ENCODE data around the gene GALNS. TPM values are rescaled to one million over a fixed set of nuclear protein-coding genes. Genes with fewer than 3 reads are reported as not detected.
A peak's percentile ranks its signal among the peaks of the same experiment; 100 is the strongest.

GALNS gene
- total and polyA plus RNA-seq, 2 of the 13 experiments (the other 11 are each of a cell fraction or from before 2014, with no cell fraction given): 9.2 to 9.8 TPM

DNA sequence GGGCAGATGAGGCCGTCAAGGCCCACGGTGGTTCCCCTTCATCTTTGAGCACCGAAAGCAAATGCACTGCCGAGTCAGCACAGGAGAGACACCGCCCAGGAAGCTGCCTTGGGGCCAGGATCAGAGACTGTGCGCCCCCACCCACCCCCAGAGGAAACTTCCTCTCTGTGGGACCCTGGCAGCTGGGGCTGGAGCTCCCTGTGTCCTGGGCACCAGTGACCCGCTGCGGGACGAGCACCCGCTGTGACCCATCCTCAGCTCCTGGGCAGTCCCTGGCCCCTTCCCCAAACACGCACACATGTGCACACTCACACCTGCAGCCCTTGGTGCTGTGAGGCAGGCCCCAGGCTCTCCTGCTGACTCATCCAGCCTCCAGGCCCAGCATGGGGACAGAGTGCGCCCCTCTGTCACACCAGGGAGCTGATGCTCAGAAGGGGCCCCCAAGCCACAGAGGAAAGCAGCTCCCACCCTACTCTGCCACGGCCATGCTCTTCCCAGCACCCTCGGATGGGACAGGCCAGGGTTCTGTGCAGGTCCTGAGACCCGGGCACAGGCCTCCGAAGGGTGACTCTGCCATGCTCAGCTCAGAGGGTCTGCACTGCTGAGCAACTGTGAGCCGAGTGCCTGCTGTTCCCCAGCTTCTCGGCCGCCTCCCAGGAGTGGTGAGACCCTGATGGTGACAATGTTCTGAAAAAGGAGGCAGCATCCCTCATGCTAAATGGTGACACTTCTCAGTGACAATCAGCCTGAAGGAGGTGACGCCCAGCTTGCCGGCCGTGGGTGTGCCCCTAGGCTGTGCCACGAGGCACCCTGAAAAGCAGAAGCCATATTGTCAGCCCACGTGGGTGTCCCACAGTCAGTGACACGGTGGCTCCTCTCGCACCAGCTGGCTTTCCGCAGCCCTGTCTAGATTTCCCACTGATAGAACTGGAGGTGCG lies 75.3 kb downstream of the GALNS start (continued):
- TF ChIP-seq ELF3 (CRISPR knock-in tag; IDR thresholded peaks at IDR 0.05): no peak
- TF ChIP-seq HNRNPLL (IDR thresholded peaks at IDR 0.05; ENCODE audit: low read depth, low read length, poor library complexity, severe bottlenecking): peak; percentile 14

DNA sequence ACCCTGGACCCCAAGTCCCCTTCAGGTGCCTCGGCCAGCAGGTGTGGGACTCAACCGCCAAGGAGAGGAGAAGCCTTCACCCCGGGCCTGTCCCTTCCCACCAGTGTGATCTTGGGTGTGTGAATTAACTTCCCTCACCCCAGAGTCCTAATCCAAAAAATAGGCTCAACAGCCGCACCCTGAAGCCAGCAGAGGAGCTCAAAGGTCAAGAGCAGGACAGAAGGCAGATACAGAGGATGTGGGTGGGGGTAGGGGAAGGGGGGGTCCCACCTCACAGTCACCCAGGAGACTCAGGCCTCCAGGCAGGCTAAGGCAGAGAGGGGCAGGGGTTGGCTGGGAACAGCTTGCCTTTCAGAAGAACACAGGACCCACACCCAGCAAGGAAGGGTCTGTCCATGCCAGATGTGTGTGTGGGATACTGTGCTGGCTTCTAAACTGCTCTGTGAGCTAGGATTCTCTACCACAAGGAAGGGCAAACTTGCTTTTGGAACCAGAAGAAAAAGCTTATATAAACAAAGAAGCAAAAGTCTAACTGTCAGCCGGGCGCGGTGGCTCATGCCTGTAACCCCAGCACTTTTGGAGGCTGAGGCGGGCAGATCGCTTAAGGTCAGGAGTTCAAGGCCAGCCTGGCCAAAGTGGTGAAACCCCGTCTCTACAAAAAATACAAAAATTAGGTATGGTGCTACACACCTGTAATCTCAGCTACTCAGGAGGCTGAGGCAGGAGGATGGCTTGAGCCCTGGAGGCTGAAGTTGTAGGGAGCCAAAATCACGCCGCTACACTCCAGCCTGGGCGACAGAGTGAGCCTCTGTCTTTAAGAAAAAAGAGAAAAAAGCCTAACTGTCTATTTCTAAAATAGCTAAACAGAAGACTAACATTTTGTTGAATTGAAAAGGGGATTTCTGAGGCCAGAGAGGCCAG lies 76.3 kb downstream of the GALNS start:
- intact Hi-C loops (cut with micrococcal nuclease; ENCODE audit: unreplicated experiment) (no loop called here), in situ Hi-C loops (cut with HindIII; ENCODE audit: extremely low pct_ligation_motif_present, low pct_unique_long_range_greater_than_20kb) (no loop called here)
- peaks cover 44% of the 10 kb centered on the region for H3K4me1 ChIP-seq (ENCODE audit: insufficient read depth, low read length)
- peak overlapping the region; percentile 6 for H3K27ac ChIP-seq (ENCODE audit: extremely low read length, insufficient read depth, low read length)
- no peaks in the 10 kb centered on the region for H3K9me3 ChIP-seq (ENCODE audit: low read length)
- H3K4me3 ChIP-seq (replicated peaks in 1 of 3; ENCODE audit: insufficient read depth in 1 of 3, low read depth in 2 of 3, low read length in 3 of 3): 0 out of 6 replicates have a peak overlapping the region, but pooled peaks of 1 of the 3 experiments have one; percentile 11
- peaks cover 28% of the 10 kb centered on the region for H4K20me1 ChIP-seq (ENCODE audit: insufficient read depth, low read length)
- FAIRE-seq: peak; percentile 74
- BruUV-seq (replicated peaks): no TSS peak
- peaks cover 64% of the 10 kb centered on the region for H3K79me2 ChIP-seq (ENCODE audit: insufficient read depth, low read length)
- H3K36me3 ChIP-seq (replicated peaks in 1 of 2; ENCODE audit: control insufficient read depth in 1 of 2, insufficient read depth in 2 of 2, low read length in 2 of 2): peaks cover 2 to 4% of the 10 kb centered on the region in 2 experiments; a peak in 1 of 5 replicates
- no peaks in the 10 kb centered on the region for H3K27me3 ChIP-seq (ENCODE audit: control insufficient read depth in 1 of 2, insufficient read depth in 2 of 2, low read length in 2 of 2)
- no peak overlapping the region for H3K9ac ChIP-seq (ENCODE audit: insufficient read depth, low read depth, low read length)
- no peak overlapping the region for H2AFZ ChIP-seq (ENCODE audit: low read length)
- no peak for ATAC-seq
- POLR2A ChIA-PET: interaction anchor here (0.9 to 5.4 kb wide), 6 partner anchors 8 to 21 kb away, joined by 3 to 36 read pairs (median 4); no protein-coding TSS in a partner anchor
- peak overlapping the region; percentile 97 for H3K4me2 ChIP-seq (ENCODE audit: low read depth, low read length)
- 56% methylated on average over 13 of the region's 13 CpGs for WGBS (ENCODE audit: low lambda C conversion rate)
- CTCF ChIA-PET (ENCODE audit: low intra/inter-chr PET ratio, low total read pairs): no interaction called here
- DNase-seq (ENCODE audit: low spot score): no peak
- TF ChIP-seq ZSCAN31 (CRISPR knock-in tag; IDR thresholded peaks at IDR 0.05; ENCODE audit: low read depth): 0 out of 2 replicates have a peak, but pooled peaks have one; percentile 59
- TF ChIP-seq CEBPG (CRISPR knock-in tag; IDR thresholded peaks at IDR 0.05): 0 out of 2 replicates have a peak, but pooled peaks have one; percentile 11
- TF ChIP-seq NR2F6 (IDR thresholded peaks at IDR 0.05): peak; percentile 76
- peak; percentile 63 for TF ChIP-seq NR2F6 (CRISPR knock-in tag; IDR thresholded peaks at IDR 0.05)
- no peak for TF ChIP-seq TCF7L2 (IDR thresholded peaks at IDR 0.05; ENCODE audit: low read depth, low read length)
- TF ChIP-seq, protein P1, sequence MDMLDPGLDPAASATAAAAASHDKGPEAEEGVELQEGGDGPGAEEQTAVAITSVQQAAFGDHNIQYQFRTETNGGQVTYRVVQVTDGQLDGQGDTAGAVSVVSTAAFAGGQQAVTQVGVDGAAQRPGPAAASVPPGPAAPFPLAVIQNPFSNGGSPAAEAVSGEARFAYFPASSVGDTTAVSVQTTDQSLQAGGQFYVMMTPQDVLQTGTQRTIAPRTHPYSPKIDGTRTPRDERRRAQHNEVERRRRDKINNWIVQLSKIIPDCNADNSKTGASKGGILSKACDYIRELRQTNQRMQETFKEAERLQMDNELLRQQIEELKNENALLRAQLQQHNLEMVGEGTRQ (IDR thresholded peaks at IDR 0.05; ENCODE audit: low read depth, low read length): no peak
- TF ChIP-seq, protein P1 (CRISPR knock-in tag; IDR thresholded peaks at IDR 0.05; ENCODE audit: borderline replicate concordance): no peak
- 0 out of 2 replicates have a peak, but pooled peaks have one; percentile 34 for TF ChIP-seq ZNF670 (CRISPR knock-in tag; IDR thresholded peaks at IDR 0.05; ENCODE audit: borderline replicate concordance)
- no peak for TF ChIP-seq ZBTB8A (CRISPR knock-in tag; IDR thresholded peaks at IDR 0.05; ENCODE audit: borderline replicate concordance, low read depth)
- no peak for TF ChIP-seq ZNF652 (CRISPR knock-in tag; IDR thresholded peaks at IDR 0.05; ENCODE audit: borderline replicate concordance, low read depth)
- peak; percentile 26; the same call in 1 of the 2 replicates for TF ChIP-seq RARA (CRISPR knock-in tag; IDR thresholded peaks at IDR 0.05)
- TF ChIP-seq ZNF501 (CRISPR knock-in tag; IDR thresholded peaks at IDR 0.05): peak; percentile 69
- 0 out of 2 replicates have a peak, but pooled peaks have one; percentile 7 for TF ChIP-seq HNF4A (CRISPR knock-in tag; IDR thresholded peaks at IDR 0.05)
- TF ChIP-seq, protein P2, sequence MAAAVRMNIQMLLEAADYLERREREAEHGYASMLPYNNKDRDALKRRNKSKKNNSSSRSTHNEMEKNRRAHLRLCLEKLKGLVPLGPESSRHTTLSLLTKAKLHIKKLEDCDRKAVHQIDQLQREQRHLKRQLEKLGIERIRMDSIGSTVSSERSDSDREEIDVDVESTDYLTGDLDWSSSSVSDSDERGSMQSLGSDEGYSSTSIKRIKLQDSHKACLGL (CRISPR knock-in tag; IDR thresholded peaks at IDR 0.05): 0 out of 2 replicates have a peak, but pooled peaks have one; percentile 7
- 0 out of 2 replicates have a peak, but pooled peaks have one; percentile 22 for TF ChIP-seq ZNF772 (CRISPR knock-in tag; IDR thresholded peaks at IDR 0.05)
